Cardiac muscle cell (in vitro differentiated cells and primary cell): ENCODE data around the gene FAM72A. TPM values are rescaled to one million over a fixed set of nuclear protein-coding genes. Genes with fewer than 3 reads are reported as not detected.
"Not testable (repeated sequence)": the region's sequence is repeated elsewhere in the genome, so short reads cannot be mapped to it uniquely, and the experiment has no call there.

ENCODE experiments used
- DNase-seq, 2 donors: peaks; one replicate each; pipeline versions ENCODE4 v3.0.0 to v3.0.0-alpha.2; 2010 to 2017; ENCODE audit warnings: low read depth in 1 of 2, low spot score in 1 of 2
- H3K27ac ChIP-seq: fragments of 200-600 bp; sonication (generic); 2 replicates; pipeline ENCODE4 v1.5.1; 2016
- H3K27me3 ChIP-seq: fragments of 200-600 bp; sonication (generic); 2 replicates; pipeline ENCODE4 v1.6.0; 2016; ENCODE audit warnings: control low read depth
- H3K36me3 ChIP-seq: fragments of 200-600 bp; sonication (generic); 2 replicates; pipeline ENCODE4 v1.5.1; 2016; ENCODE audit warnings: control low read depth
- H3K4me1 ChIP-seq: fragments of 200-600 bp; sonication (generic); 2 replicates; pipeline ENCODE4 v1.8.1; 2017; ENCODE audit warnings: low read depth, mild to moderate bottlenecking, mixed run types
- H3K4me3 ChIP-seq: fragments of 200-600 bp; sonication (generic); 2 replicates; pipeline ENCODE4 v1.5.1; 2016; ENCODE audit warnings: mild to moderate bottlenecking
- H3K9me3 ChIP-seq: fragments of 200-600 bp; sonication (generic); 2 replicates; pipeline ENCODE4 v1.5.1; 2017; ENCODE audit warnings: low read depth, mild to moderate bottlenecking, control low read depth
- polyA plus RNA-seq: library from polyadenylated mRNA; unstranded; fragments of >200 nt; fragmentation: Nextera tagmentation; extraction: Ambion mirVana; gene quantifications from 2 replicates; pipeline ENCODE4 v1.2.1, GENCODE V29; 2016
- total RNA-seq: library from RNA; depleted of rRNA; stranded (reverse); fragments of >200 nt; gene quantifications from 2 replicates; pipeline ENCODE4 v1.2.3, GENCODE V29; 2016

The FAM72A gene
- total RNA-seq (2.8 and 9.6 TPM in 2 replicates), polyA plus RNA-seq (3.4 and 17.6 TPM in 2 replicates)

GRCh38 chr1:206202789-206203363, at the start of gene FAM72A:
Gene FAM72A, minus strand, starts transcription at chr1:206202839. Its CDS starts 814 bp downstream, at chr1:206202025.
- DNase-seq: peak; percentile 98 to 100
- H3K4me1 ChIP-seq, H3K9me3 ChIP-seq, H3K36me3 ChIP-seq, H3K27ac ChIP-seq, H3K27me3 ChIP-seq: not testable (repeated sequence)
- H3K4me3 ChIP-seq: peak within 1 kb of the TSS; percentile 54

- H3K4me1 ChIP-seq, H3K27ac ChIP-seq, H3K36me3 ChIP-seq, DNase-seq, H3K9me3 ChIP-seq, H3K27me3 ChIP-seq, H3K4me3 ChIP-seq: not testable (repeated sequence)
Observed at GRCh38 chr1:206250953-206251681, 48.5 kb upstream of the FAM72A start.

- H3K4me3 ChIP-seq, DNase-seq, H3K36me3 ChIP-seq, H3K4me1 ChIP-seq, H3K9me3 ChIP-seq, H3K27me3 ChIP-seq: not testable (repeated sequence)
- H3K27ac ChIP-seq: peak overlapping the region; percentile 86
Observed at GRCh38 chr1:206246129-206246886, 43.7 kb upstream of the FAM72A start.

GRCh38 chr1:206245479-206245878, 42.8 kb upstream of the FAM72A start:
- H3K4me1 ChIP-seq, H3K27ac ChIP-seq, DNase-seq, H3K9me3 ChIP-seq, H3K27me3 ChIP-seq, H3K36me3 ChIP-seq, H3K4me3 ChIP-seq: not testable (repeated sequence)

- not testable (repeated sequence) for H3K4me1 ChIP-seq, H3K36me3 ChIP-seq, H3K9me3 ChIP-seq, H3K27ac ChIP-seq, H3K4me3 ChIP-seq, H3K27me3 ChIP-seq, DNase-seq
Observed at GRCh38 chr1:206243335-206243734, 40.7 kb upstream of the FAM72A start.

GRCh38 chr1:206240288-206240687, 37.6 kb upstream of the FAM72A start:
- H3K27ac ChIP-seq, H3K9me3 ChIP-seq, H3K4me3 ChIP-seq, H3K36me3 ChIP-seq, H3K27me3 ChIP-seq, H3K4me1 ChIP-seq: not testable (repeated sequence)
- peak in 1 of 2 donors; percentile 3 for DNase-seq

- H3K27me3 ChIP-seq, H3K36me3 ChIP-seq, H3K9me3 ChIP-seq, H3K4me3 ChIP-seq, H3K27ac ChIP-seq, DNase-seq, H3K4me1 ChIP-seq: not testable (repeated sequence)
Observed at GRCh38 chr1:206235190-206235589, 32.6 kb upstream of the FAM72A start.

GRCh38 chr1:206234189-206234916, 31.7 kb upstream of the FAM72A start:
- not testable (repeated sequence) for H3K4me3 ChIP-seq, H3K27ac ChIP-seq, H3K4me1 ChIP-seq, H3K36me3 ChIP-seq, DNase-seq, H3K9me3 ChIP-seq, H3K27me3 ChIP-seq

GRCh38 chr1:206232970-206233645, 30.5 kb upstream of the FAM72A start:
- not testable (repeated sequence) for DNase-seq, H3K4me1 ChIP-seq, H3K36me3 ChIP-seq, H3K27me3 ChIP-seq, H3K9me3 ChIP-seq, H3K4me3 ChIP-seq, H3K27ac ChIP-seq

- H3K36me3 ChIP-seq, H3K27me3 ChIP-seq, H3K4me3 ChIP-seq, H3K4me1 ChIP-seq, H3K27ac ChIP-seq, H3K9me3 ChIP-seq: not testable (repeated sequence)
- peak in 1 of 2 donors; percentile 4 for DNase-seq
Observed at GRCh38 chr1:206231989-206232388, 29.4 kb upstream of the FAM72A start.

- H3K4me1 ChIP-seq, H3K36me3 ChIP-seq, H3K4me3 ChIP-seq, DNase-seq, H3K9me3 ChIP-seq, H3K27me3 ChIP-seq, H3K27ac ChIP-seq: not testable (repeated sequence)
Observed at GRCh38 chr1:206229286-206229685, 26.6 kb upstream of the FAM72A start.

- H3K9me3 ChIP-seq, DNase-seq, H3K27ac ChIP-seq: not testable (repeated sequence)
Observed at GRCh38 chr1:206226886-206227285, 24.2 kb upstream of the FAM72A start.

GRCh38 chr1:206225386-206225785, 22.7 kb upstream of the FAM72A start:
- H3K27me3 ChIP-seq, H3K9me3 ChIP-seq, H3K27ac ChIP-seq, H3K36me3 ChIP-seq, H3K4me1 ChIP-seq, DNase-seq, H3K4me3 ChIP-seq: not testable (repeated sequence)

More at GRCh38 chr1:206226886-206227285, 24.2 kb upstream of the FAM72A start:
- not testable (repeated sequence) for H3K4me3 ChIP-seq, H3K27me3 ChIP-seq, H3K36me3 ChIP-seq, H3K4me1 ChIP-seq
